GM19023 (cell line): ENCODE data around the gene CLIC3.

ENCODE experiments used
- ATAC-seq: cut with Tn5 transposase; IDR thresholded peaks from one replicate; pipeline ENCODE4 v1.9.1; 2021; ENCODE audit warnings: mild to moderate bottlenecking, moderate library complexity; ENCODE audit not compliant: unreplicated experiment

The CLIC3 gene

GRCh38 chr9:137018761-137019559 is 22.6 kb upstream of the CLIC3 start:
- no peak for ATAC-seq

GRCh38 chr9:137017791-137018497 is 21.6 kb upstream of the CLIC3 start:
- ATAC-seq = no peak

- no peak for ATAC-seq
Measured at GRCh38 chr9:137017071-137017470, 20.7 kb upstream of the CLIC3 start.

- no peak for ATAC-seq
Measured at GRCh38 chr9:137016436-137016835, 20.1 kb upstream of the CLIC3 start.

- no peak for ATAC-seq
Measured at GRCh38 chr9:137015976-137016375, 19.6 kb upstream of the CLIC3 start.

GRCh38 chr9:137015540-137015930 is 19.2 kb upstream of the CLIC3 start:
- ATAC-seq = no peak

- ATAC-seq = no peak
Measured at GRCh38 chr9:137014776-137015539, 18.6 kb upstream of the CLIC3 start.

- no peak for ATAC-seq
Measured at GRCh38 chr9:137014166-137014565, 17.8 kb upstream of the CLIC3 start.

- no peak for ATAC-seq
Measured at GRCh38 chr9:137013571-137013940, 17.2 kb upstream of the CLIC3 start.

GRCh38 chr9:137012694-137013570 is 16.6 kb upstream of the CLIC3 start:
- ATAC-seq = no peak

GRCh38 chr9:137011907-137012675 is 15.7 kb upstream of the CLIC3 start:
- ATAC-seq = no peak

- no peak for ATAC-seq
Measured at GRCh38 chr9:137011156-137011555, 14.8 kb upstream of the CLIC3 start.

- no peak for ATAC-seq
Measured at GRCh38 chr9:137009938-137010732, 13.8 kb upstream of the CLIC3 start.

- ATAC-seq = no peak
Measured at GRCh38 chr9:137009217-137009616, 12.8 kb upstream of the CLIC3 start.

- ATAC-seq = no peak
Measured at GRCh38 chr9:137008312-137008711, 11.9 kb upstream of the CLIC3 start.

- ATAC-seq = no peak
Measured at GRCh38 chr9:137007816-137008270, 11.5 kb upstream of the CLIC3 start.

- no peak for ATAC-seq
Measured at GRCh38 chr9:137007108-137007815, 10.9 kb upstream of the CLIC3 start.
